Endodermal cell (in vitro differentiated cells): Measurements from ENCODE around the gene PDE4D. TPM values are rescaled to one million over a fixed set of nuclear protein-coding genes. Genes with fewer than 3 reads are reported as not detected.
A peak's percentile ranks its signal among the peaks of the same experiment; 100 is the strongest.
"Not testable (repeated sequence)": the region's sequence is repeated elsewhere in the genome, so short reads cannot be mapped to it uniquely, and the experiment has no call there.

ENCODE experiments used
- DNase-seq: peaks from one replicate; pipeline ENCODE4 v3.0.0-alpha.2; 2017
- H3K27ac ChIP-seq: 2 replicates; pipeline ENCODE4 v1.5.1; 2013; ENCODE audit warnings: mild to moderate bottlenecking, low read depth, low read length, moderate library complexity
- H3K27me3 ChIP-seq: 2 replicates; pipeline ENCODE4 v1.6.1; 2013; ENCODE audit warnings: mild to moderate bottlenecking, low read length, moderate library complexity; ENCODE audit not compliant: insufficient read depth, control insufficient read depth, poor library complexity, severe bottlenecking
- H3K36me3 ChIP-seq: 2 replicates; pipeline ENCODE4 v1.7.0; 2013; ENCODE audit warnings: mild to moderate bottlenecking, low read length, moderate library complexity; ENCODE audit not compliant: control insufficient read depth, insufficient read depth
- H3K4me1 ChIP-seq: one replicate; pipeline ENCODE4 v1.7.0; 2013; ENCODE audit warnings: low read length; ENCODE audit not compliant: control insufficient read depth, insufficient read depth
- H3K4me3 ChIP-seq: 2 replicates; pipeline ENCODE4 v1.5.1; 2013; ENCODE audit warnings: mild to moderate bottlenecking, low read length, moderate library complexity
- H3K9ac ChIP-seq: 2 replicates; pipeline ENCODE4 v1.6.1; 2013; ENCODE audit warnings: mild to moderate bottlenecking, low read length, moderate library complexity; ENCODE audit not compliant: poor library complexity, severe bottlenecking; ENCODE audit errors: extremely low read depth
- H3K9me3 ChIP-seq: 2 replicates; pipeline ENCODE4 v1.6.1; 2013; ENCODE audit warnings: mild to moderate bottlenecking, low read length, moderate library complexity; ENCODE audit not compliant: control insufficient read depth
- H3K27ac Mint-ChIP-seq: 2 replicates; pipeline ENCODE4 v1.8.0; 2020; ENCODE audit warnings: mixed read lengths
- H3K27me3 Mint-ChIP-seq: 2 replicates; pipeline ENCODE4 v1.8.0; 2021; ENCODE audit warnings: mild to moderate bottlenecking, mixed read lengths; ENCODE audit not compliant: insufficient read depth
- H3K36me3 Mint-ChIP-seq: 2 replicates; pipeline ENCODE4 v1.8.0; 2020; ENCODE audit warnings: low read depth, mixed read lengths
- H3K4me1 Mint-ChIP-seq: 2 replicates; pipeline ENCODE4 v1.8.0; 2020; ENCODE audit warnings: mixed read lengths
- H3K4me3 Mint-ChIP-seq: 2 replicates; pipeline ENCODE4 v1.8.0; 2020; ENCODE audit warnings: mild to moderate bottlenecking, moderate library complexity, mixed read lengths
- H3K9me3 Mint-ChIP-seq: 2 replicates; pipeline ENCODE4 v1.8.0; 2020; ENCODE audit warnings: mild to moderate bottlenecking, mixed read lengths
- CTCF ChIP-seq: fragments of 200-600 bp; sonication (generic); conservative IDR thresholded peaks from 2 replicates; pipeline ENCODE4 v1.5.0; 2021; ENCODE audit warnings: antibody characterized with exemption, mild to moderate bottlenecking
- WGBS, 2 experiments: methylation state at CpG; one replicate each; pipeline versions ENCODE4 v1.1.5 to v1.1.7; 2013; ENCODE audit warnings: missing lambda C conversion rate in 2 of 2, mixed read lengths in 1 of 2; ENCODE audit not compliant: insufficient coverage in 1 of 2, insufficient read length in 1 of 2; 5-methylcytosine and 5-hydroxymethylcytosine counted together
- total RNA-seq, 2 donors: library from RNA; stranded (reverse); fragmentation: NEBNext Ultra II Directional in 1 of 2; extraction: Animal tissue kit (Norgen Biotek cat#: 25700) in 1 of 2; gene quantifications; 2 replicates in 1 of 2; 3 replicates in 1 of 2; pipeline ENCODE4 v1.2.1, GENCODE V29; 2021

The PDE4D gene
- total RNA-seq, 2 donors from 2014 or later = 9.2 to 11.4 TPM

DNA sequence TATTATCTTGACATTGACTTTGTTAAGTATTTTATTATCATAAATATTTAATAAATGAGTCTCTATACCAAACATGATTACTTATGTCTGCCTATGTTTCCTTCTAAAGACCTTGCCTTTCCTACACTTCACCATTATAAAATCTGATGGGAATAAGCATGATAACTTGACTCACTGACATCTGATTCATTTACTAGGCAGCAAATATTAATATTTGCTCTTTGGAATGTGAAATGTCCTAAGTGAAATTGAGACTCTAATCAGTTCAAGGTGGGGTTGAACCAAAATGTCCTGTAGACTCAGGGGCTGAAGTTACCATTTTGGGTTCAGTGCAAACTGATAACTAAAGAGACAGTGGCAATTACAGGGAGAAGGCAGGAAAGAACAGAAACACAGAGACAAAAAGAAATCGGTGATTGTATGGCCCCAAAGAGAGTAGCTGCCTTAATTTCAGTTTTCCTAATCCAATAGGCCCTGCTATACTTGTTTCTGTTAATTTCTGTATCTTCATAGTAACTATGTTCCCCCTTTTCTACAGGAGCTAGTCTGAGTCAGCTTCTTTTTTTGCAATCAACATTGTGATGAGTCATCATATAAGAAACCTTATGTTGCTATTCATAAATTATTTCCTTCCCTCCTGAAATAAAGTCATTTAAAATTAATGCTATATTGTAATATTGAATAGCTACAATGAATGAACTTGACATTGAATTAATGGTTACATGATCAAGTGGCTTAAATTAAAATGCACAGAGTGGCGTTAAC lies 296.8 kb downstream of the PDE4D start:
- Mint-ChIP-seq H3K4me1 (peaks cover 11% of the 10 kb centered on the region), H3K4me3 (no peak overlapping the region), H3K27ac (no peak overlapping the region), H3K9me3 (no peaks in the 10 kb centered on the region), H3K36me3 (no peaks in the 10 kb centered on the region), H3K27me3 (no peaks in the 10 kb centered on the region)
- Histone ChIP-seq H3K9me3 (no peaks in the 10 kb centered on the region), H3K4me1 (no peaks in the 10 kb centered on the region), H3K4me3 (no peak overlapping the region), H3K27me3 (no peaks in the 10 kb centered on the region), H3K27ac (no peak overlapping the region), H3K36me3 (no peaks in the 10 kb centered on the region), H3K9ac (no peak overlapping the region)
- 92 to 100% methylated on average over 2 of the region's 2 CpGs for WGBS, 2 experiments
- no peak for DNase-seq
- no peak for TF ChIP-seq CTCF

DNA sequence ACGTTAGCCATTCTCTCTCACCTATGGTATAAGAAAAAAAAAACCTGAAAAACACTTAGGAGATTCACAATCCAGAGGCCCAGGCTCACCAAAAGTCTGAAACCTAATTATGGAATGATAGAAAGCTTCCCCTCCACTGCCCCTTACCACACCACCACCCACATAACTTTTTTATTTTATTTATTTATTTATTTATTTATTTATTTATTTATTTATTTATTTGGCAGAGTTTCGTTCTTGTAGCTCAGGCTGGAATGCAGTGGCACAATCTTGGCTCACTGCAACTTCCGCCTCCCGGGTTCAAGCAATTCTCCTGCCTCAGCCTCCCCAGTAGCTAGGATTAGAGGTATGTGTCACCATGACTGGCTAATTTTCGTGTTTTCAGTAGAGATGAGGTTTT lies 299.4 kb downstream of the PDE4D start:
- H3K27me3 Mint-ChIP-seq, H3K9ac ChIP-seq, H3K4me3 ChIP-seq, H3K27me3 ChIP-seq, H3K4me1 ChIP-seq, H3K4me3 Mint-ChIP-seq, H3K4me1 Mint-ChIP-seq, H3K9me3 Mint-ChIP-seq, H3K36me3 ChIP-seq, H3K9me3 ChIP-seq, DNase-seq, H3K36me3 Mint-ChIP-seq, H3K27ac ChIP-seq: not testable (repeated sequence)
- peak overlapping the region; percentile 16 for H3K27ac Mint-ChIP-seq
- WGBS, 2 experiments = 91 to 95% methylated on average over 3 to 5 of the region's 5 CpGs

DNA sequence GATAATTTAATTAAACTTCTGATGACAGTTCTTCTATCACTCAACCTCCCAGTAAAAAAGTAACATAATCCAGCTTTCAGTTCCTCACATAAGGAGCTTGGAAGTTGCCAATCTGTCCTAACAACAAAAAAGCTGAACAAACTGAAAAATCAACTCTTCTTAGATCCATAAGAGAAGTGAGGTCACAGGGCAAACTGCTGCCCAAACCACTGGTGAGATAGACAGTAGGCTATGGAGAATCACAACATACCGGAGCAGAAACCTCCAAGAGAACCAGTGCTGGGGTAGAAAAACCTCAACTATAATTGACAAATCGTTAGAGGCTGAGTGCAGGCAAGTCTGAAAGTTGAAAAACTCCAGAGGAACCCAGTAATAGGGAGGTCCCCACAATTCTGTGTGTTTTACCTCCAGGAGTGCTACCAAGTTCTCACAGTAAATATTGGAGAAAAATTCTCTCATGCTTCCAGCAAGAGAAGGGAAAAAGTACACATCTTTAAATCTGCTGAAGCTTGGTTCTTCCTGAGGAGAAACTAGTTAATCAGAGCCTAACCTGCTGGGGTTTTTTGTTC lies 300.0 kb downstream of the PDE4D start:
- H3K36me3 Mint-ChIP-seq = no peaks in the 10 kb centered on the region
- Histone ChIP-seq H3K36me3 (no peaks in the 10 kb centered on the region), H3K27ac (no peak overlapping the region), H3K9ac (no peak overlapping the region), H3K4me3 (no peak overlapping the region), H3K9me3 (no peaks in the 10 kb centered on the region), H3K4me1 (no peaks in the 10 kb centered on the region), H3K27me3 (no peaks in the 10 kb centered on the region)
- H3K27me3 Mint-ChIP-seq = no peaks in the 10 kb centered on the region
- H3K4me1 Mint-ChIP-seq = peaks cover 4% of the 10 kb centered on the region
- no peak overlapping the region for H3K27ac Mint-ChIP-seq
- no peak overlapping the region for H3K4me3 Mint-ChIP-seq
- H3K9me3 Mint-ChIP-seq = no peaks in the 10 kb centered on the region
- WGBS, 2 experiments = 93 to 94% methylated on average over 2 of the region's 2 CpGs
- no peak for DNase-seq
- no peak for TF ChIP-seq CTCF
